ENCODE results near the gene VPS8.

GRCh38 chr3:184968115-184968514, 156.1 kb downstream of the VPS8 start:
- TF ChIP-seq CTCF (conservative IDR thresholded peaks at IDR 0.05 in 1 of 2, IDR thresholded peaks at IDR 0.05 in 1 of 2; ENCODE audit: low read depth in 1 of 2, low read length in 2 of 2) (no peak), EZH2 (IDR thresholded peaks at IDR 0.05; ENCODE audit: low read length, missing control alignments) (no peak)
